ENCODE measurements around the gene SLC12A9.

Gene SLC12A9

GRCh38 chr7:100826514-100827329 is 25.8 kb upstream of the SLC12A9 start:
- H3K4me3 ChIP-seq (ENCODE audit: low read depth, low read length) = no peak overlapping the region
- TF ChIP-seq CTCF (IDR thresholded peaks at IDR 0.05; ENCODE audit: borderline replicate concordance, insufficient read depth, low read depth, low read length) = no peak

DNA sequence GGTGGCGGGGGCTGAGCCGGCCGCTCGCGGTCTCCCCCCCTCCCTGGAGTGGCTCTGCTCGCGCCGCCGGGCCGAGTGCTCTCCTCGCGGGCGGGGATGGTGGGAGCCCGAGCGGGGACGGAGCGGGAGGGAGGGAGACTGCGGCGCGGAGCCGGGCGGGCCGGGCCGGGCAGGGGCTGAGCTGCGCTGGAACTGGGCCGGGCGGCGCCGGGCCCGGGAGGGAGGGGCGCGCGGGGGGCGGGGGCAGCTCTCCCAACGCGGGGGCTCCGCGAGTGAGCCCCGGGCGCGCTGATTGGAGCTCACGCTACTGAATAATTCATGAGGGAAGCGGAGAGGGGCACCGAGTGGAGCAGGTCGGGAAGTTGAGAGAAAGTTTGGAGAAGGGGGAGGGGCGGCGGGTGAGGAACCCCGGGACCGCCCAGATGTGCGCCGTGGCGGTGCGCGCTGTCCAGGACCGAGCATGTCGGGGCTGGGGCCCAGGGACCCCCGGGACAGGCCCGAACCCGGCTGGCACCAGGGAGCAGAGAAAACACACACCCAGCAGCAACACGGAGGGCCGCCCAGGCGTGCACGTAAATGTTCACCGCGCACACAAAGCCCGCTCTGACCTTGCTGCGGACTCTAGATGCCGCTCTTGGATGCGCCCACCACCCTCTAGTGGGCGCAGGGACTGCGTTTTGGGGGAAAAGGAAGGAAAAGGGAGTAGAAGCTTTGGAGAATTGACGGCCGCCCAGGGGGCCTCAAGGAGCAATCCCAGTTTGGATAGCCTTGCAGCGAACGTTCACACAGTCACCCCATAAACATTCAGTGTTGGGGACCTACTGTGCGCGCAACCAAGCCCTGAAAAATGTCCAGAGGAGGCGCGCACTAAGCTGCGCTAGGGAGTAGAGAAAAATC is 24.9 kb upstream of the SLC12A9 start, which contains the start of gene EPHB4:
EPHB4 (minus strand) TSS at position 194 of the 897 bp plus-strand sequence. CDS start 493 bp downstream, outside the sequence.
- no peak within 1 kb of the TSS for H3K4me3 ChIP-seq (ENCODE audit: low read depth, low read length)
- TF ChIP-seq CTCF (IDR thresholded peaks at IDR 0.05; ENCODE audit: borderline replicate concordance, insufficient read depth, low read depth, low read length) = no peak

GRCh38 chr7:100829150-100829716 is 23.3 kb upstream of the SLC12A9 start:
- H3K4me3 ChIP-seq (ENCODE audit: low read depth, low read length) = no peak overlapping the region

GRCh38 chr7:100830396-100830795 is 22.1 kb upstream of the SLC12A9 start:
- TF ChIP-seq CTCF (IDR thresholded peaks at IDR 0.05; ENCODE audit: borderline replicate concordance, insufficient read depth, low read depth, low read length) = no peak
- no peak overlapping the region for H3K4me3 ChIP-seq (ENCODE audit: low read depth, low read length)

More at GRCh38 chr7:100829150-100829716, 23.3 kb upstream of the SLC12A9 start:
- TF ChIP-seq CTCF (IDR thresholded peaks at IDR 0.05; ENCODE audit: borderline replicate concordance, insufficient read depth, low read depth, low read length) = no peak

- no peak overlapping the region for H3K4me3 ChIP-seq (ENCODE audit: low read depth, low read length)
- no peak for TF ChIP-seq CTCF (IDR thresholded peaks at IDR 0.05; ENCODE audit: borderline replicate concordance, insufficient read depth, low read depth, low read length)
These were observed 20.3 kb upstream of the SLC12A9 start for GRCh38 chr7:100832281-100832633.

DNA sequence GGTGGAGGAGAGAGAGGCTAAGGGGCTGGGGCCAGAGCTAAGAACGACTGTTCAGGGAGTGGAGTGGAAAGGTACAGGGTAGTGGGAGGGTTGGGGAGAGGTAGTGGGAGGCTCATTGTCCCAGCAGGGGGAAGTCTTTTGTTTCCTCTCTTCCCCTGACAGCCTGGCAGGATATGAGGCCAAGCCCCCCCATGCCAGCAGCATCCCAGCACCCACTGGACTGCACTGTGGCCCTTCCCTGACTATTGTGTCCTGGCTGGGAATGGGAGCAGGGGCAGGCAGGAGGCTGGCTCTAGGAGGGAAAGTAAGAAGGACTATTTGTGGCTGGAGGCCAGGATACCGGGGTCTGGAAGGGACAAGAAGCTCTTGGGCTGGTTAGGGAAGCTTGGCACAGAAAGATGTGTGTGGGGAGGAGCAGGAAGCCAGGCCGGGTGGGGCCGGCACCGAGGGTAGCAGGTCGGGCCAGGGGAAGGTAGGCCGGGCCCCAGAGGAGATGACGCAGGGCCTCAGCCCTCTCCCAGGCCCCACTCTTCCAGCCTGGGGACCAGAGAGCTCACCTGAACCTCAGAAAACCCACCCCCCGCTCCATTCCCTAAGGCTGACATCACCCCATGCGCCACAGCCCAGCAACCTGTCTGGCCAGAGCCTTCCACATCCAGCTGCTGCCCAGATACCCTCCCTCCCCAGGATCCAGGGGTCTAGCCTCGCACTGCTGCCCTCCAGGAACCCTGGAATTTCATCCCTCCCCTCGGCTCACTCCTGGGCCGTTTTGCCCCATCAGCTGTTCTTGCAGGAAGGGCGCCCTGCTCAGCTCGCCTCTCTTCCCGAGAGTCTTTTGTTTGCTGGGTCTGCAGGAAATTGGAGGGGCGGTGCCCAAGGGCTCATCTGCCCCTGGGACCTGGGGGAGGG is 16.4 kb upstream of the SLC12A9 start:
- no peak overlapping the region for H3K4me3 ChIP-seq (ENCODE audit: low read depth, low read length)
- no peak for TF ChIP-seq CTCF (IDR thresholded peaks at IDR 0.05; ENCODE audit: borderline replicate concordance, insufficient read depth, low read depth, low read length)
